GM20000 (cell line): ENCODE results near the gene GIPR.

Experiments used
- DNase-seq: peaks from one replicate; pipeline ENCODE4 v3.0.0; 2012; ENCODE audit warnings: low spot score
- TF ChIP-seq, protein P1 (sequence below): IDR thresholded peaks from 2 replicates; pipeline ENCODE4 v1.5.1; 2012; ENCODE audit warnings: mild to moderate bottlenecking, control low read depth; ENCODE audit errors: extremely low read depth, missing control alignments

The GIPR gene

DNA sequence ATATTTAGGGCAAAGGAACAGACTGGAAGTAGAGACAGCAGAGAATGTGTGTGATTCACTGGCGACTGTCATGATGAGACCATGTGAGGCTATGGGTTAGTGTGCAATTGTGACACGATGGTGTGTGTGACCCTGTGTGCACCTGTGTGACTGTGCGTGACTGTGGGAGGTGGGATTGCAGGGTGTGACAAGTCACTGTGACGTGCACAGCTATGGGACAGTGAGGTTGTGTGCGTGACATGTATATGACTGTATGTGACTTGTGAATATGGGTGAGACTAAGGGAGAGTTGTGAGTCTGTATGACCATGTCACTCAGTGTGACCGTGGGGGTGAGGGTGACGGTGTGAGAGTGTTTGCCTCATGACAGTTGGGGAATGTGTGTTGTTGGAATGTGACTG is 3.4 kb upstream of the GIPR start:
- TF ChIP-seq, protein P1, sequence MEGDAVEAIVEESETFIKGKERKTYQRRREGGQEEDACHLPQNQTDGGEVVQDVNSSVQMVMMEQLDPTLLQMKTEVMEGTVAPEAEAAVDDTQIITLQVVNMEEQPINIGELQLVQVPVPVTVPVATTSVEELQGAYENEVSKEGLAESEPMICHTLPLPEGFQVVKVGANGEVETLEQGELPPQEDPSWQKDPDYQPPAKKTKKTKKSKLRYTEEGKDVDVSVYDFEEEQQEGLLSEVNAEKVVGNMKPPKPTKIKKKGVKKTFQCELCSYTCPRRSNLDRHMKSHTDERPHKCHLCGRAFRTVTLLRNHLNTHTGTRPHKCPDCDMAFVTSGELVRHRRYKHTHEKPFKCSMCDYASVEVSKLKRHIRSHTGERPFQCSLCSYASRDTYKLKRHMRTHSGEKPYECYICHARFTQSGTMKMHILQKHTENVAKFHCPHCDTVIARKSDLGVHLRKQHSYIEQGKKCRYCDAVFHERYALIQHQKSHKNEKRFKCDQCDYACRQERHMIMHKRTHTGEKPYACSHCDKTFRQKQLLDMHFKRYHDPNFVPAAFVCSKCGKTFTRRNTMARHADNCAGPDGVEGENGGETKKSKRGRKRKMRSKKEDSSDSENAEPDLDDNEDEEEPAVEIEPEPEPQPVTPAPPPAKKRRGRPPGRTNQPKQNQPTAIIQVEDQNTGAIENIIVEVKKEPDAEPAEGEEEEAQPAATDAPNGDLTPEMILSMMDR, result no peak
- DNase-seq, result no peak

DNA sequence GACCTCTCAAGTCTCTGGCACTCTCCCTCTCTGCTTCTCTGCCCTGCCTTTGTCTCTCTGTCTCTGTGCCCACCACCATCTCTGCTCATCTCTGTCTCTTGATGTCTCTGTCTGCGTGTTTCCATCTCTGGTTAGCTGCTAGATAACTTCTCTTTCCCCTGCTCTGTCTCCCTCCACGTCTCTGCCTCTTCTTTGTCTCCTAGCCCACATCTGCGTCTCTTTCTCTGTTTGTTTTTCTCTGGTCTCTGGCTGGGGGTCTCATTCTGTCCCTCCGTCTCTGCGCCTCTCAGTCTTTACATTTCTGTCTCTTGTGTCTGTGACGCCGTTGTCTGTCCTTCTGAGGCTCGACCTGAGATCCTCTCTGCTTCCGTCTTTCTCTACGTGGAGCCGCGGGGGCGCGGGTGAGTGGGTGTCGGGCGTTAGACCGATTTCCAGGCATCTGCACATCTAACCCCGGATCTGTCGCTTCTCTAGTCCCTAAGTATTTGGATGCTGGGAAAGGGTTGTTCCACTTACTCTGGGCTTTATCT is 386 bp downstream of the GIPR start:
- peak; percentile 40 for DNase-seq
- TF ChIP-seq, protein P1, result no peak

DNA sequence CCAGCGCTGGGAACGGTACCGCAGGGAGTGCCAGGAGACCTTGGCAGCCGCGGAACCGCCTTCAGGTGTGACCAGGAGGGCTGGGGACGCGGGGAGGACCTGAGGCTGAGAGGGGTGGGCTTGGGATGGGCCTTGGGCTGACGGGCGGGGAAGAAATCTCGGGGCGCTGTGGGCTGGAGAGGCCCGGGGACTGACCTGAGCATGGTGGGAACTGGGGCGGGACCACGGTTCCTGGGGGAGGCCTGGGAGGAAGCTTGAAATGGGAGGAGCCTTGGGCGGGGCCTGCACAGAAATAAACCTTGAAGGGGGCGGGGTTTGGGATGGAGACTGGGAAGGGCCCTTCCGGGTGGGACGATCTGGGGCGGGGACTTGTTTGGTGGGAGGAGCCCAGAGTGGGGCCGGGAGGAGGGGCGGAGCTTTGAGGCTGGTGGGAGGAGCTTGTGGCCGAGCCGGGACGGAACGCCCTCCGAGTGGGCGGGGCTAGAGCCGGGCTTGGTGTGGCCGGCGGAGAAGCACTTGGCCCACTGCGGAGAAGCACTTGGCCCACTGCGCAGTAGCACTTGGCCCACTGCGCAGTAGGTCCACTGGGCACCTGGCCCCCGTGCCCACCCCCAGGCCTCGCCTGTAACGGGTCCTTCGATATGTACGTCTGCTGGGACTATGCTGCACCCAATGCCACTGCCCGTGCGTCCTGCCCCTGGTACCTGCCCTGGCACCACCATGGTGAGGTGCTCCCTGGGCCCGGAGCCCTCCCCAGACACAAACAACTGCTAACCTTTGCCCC is 2.8 kb downstream of the GIPR start:
- TF ChIP-seq, protein P1, result no peak
- DNase-seq, result peak; percentile 97

DNA sequence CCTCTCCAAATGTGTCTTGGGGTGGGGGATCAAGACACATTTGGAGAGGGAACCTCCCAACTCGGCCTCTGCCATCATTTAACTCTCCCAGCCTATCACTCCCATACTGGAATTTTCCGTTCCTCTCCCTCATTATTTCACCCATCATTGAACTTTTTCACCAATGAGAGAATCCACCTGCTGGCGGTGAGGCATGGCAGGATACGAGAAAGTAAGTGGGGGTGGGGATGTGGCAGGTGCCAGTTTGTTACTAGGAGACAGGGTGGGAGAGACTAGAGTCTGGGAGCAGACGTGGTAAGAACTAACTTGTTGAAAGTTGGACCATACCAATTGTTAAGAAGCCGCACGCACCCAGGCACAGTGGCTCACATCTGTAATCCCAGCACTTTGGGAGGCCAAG is 6.9 kb downstream of the GIPR start:
- no peak for DNase-seq
- TF ChIP-seq, protein P1, result no peak

DNA sequence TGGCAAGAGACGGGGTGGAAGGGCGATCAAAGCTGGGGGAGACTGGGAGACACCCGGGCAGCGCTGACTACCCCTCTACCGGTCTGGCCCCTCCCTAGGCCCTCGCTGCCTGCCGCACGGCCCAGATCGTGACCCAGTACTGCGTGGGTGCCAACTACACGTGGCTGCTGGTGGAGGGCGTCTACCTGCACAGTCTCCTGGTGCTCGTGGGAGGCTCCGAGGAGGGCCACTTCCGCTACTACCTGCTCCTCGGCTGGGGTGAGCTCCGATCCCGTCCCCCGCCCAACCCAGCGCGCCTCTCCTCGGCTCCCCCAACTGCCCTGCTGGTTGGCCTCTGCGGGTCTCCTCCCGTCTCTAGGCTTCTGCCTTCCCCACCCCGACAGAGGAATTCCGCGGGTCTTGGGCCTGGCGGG is 8.8 kb downstream of the GIPR start:
- TF ChIP-seq, protein P1, result no peak
- DNase-seq, result peak; percentile 56

DNA sequence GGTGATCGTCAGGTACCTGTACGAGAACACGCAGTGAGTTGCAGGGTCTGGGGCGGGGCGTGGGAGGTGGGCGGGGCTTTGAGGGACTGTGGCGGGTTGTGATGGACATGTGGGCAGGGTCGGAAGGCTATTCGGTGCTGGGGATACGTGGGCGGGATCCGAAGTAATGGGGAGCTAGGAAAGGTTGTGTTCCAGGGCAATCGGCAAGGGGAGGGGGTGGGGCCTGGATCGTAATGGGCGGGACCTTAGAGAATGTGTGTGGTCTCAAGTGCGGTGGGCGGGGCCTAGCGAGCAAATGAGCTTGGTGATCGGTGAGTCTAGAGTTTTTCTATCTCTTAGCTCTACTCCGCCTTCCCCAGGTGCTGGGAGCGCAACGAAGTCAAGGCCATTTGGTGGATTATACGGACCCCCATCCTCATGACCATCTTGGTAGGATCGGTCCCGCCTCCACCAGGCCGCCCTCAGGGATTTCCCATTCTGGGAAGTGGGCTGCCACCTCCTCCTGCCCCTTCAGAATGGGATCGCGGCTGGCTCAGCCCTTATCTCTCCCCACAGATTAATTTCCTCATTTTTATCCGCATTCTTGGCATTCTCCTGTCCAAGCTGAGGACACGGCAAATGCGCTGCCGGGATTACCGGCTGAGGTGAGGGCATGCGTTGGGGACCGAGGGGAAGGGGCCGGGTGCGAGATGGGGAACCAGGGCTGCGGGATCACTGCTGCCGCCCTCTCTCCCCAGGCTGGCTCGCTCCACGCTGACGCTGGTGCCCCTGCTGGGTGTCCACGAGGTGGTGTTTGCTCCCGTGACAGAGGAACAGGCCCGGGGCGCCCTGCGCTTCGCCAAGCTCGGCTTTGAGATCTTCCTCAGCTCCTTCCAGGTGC is 9.6 kb downstream of the GIPR start:
- TF ChIP-seq, protein P1, result no peak
- peak; percentile 93 for DNase-seq
